Measurements from ENCODE around the gene DDAH1.

Gene DDAH1

GRCh38 chr1:85433096-85433495, 31.9 kb downstream of the DDAH1 start:
- TF ChIP-seq CTCF (IDR thresholded peaks at IDR 0.05; ENCODE audit: low read depth, low read length, missing control alignments) = no peak
- in situ Hi-C loops (cut with HindIII; ENCODE audit: low sequenced_read_pairs) = no loop called here
- no peak for DNase-seq (ENCODE audit: low read depth)

GRCh38 chr1:85428471-85429089, 36.4 kb downstream of the DDAH1 start:
- in situ Hi-C loops (cut with HindIII; ENCODE audit: low sequenced_read_pairs) = no loop called here
- TF ChIP-seq CTCF (IDR thresholded peaks at IDR 0.05; ENCODE audit: low read depth, low read length, missing control alignments) = no peak
- DNase-seq (ENCODE audit: low read depth) = no peak
- no peak overlapping the region for H3K4me3 ChIP-seq (ENCODE audit: low read depth, low read length)

More at GRCh38 chr1:85433096-85433495, 31.9 kb downstream of the DDAH1 start:
- no peak overlapping the region for H3K4me3 ChIP-seq (ENCODE audit: low read depth, low read length)

GRCh38 chr1:85427849-85428248, 37.1 kb downstream of the DDAH1 start:
- in situ Hi-C loops (cut with HindIII; ENCODE audit: low sequenced_read_pairs) = no loop called here
- no peak overlapping the region for H3K4me3 ChIP-seq (ENCODE audit: low read depth, low read length)
- TF ChIP-seq CTCF (IDR thresholded peaks at IDR 0.05; ENCODE audit: low read depth, low read length, missing control alignments) = no peak
- no peak for DNase-seq (ENCODE audit: low read depth)

GRCh38 chr1:85427331-85427730, 37.6 kb downstream of the DDAH1 start:
- in situ Hi-C loops (cut with HindIII; ENCODE audit: low sequenced_read_pairs) = no loop called here
- TF ChIP-seq CTCF (IDR thresholded peaks at IDR 0.05; ENCODE audit: low read depth, low read length, missing control alignments) = no peak
- no peak overlapping the region for H3K4me3 ChIP-seq (ENCODE audit: low read depth, low read length)
- DNase-seq (ENCODE audit: low read depth) = no peak

- in situ Hi-C loops (cut with HindIII; ENCODE audit: low sequenced_read_pairs) = no loop called here
- no peak for TF ChIP-seq CTCF (IDR thresholded peaks at IDR 0.05; ENCODE audit: low read depth, low read length, missing control alignments)
- DNase-seq (ENCODE audit: low read depth) = no peak
- no peak overlapping the region for H3K4me3 ChIP-seq (ENCODE audit: low read depth, low read length)
Observed at GRCh38 chr1:85421179-85421578, 43.8 kb downstream of the DDAH1 start.

GRCh38 chr1:85420199-85420598, 44.8 kb downstream of the DDAH1 start:
- in situ Hi-C loops (cut with HindIII; ENCODE audit: low sequenced_read_pairs) = no loop called here
- DNase-seq (ENCODE audit: low read depth) = no peak
- TF ChIP-seq CTCF (IDR thresholded peaks at IDR 0.05; ENCODE audit: low read depth, low read length, missing control alignments) = no peak
- no peak overlapping the region for H3K4me3 ChIP-seq (ENCODE audit: low read depth, low read length)

All from astrocyte of the cerebellum (primary cell).